ENCODE measurements around the gene NDOR1.

NDOR1 gene

GRCh38 chr9:137163365-137163715 lies 42.2 kb upstream of the NDOR1 start:
- no peaks in the 10 kb centered on the region for H3F3A ChIP-seq (ENCODE audit: insufficient read depth)
- H3K9ac ChIP-seq (ENCODE audit: low read length), result no peak overlapping the region
- H3K4me3 ChIP-seq (ENCODE audit: insufficient read depth, low read length, poor library complexity, severe bottlenecking), result no peak overlapping the region
- no peaks in the 10 kb centered on the region for H3K36me3 ChIP-seq (ENCODE audit: low read length)
- no peaks in the 10 kb centered on the region for H3K9me3 ChIP-seq (ENCODE audit: insufficient read depth, low read length)
- TF ChIP-seq EZH2phosphoT487 (conservative IDR thresholded peaks at IDR 0.05; ENCODE audit: low read length) (no peak), CTCF (IDR thresholded peaks at IDR 0.05; ENCODE audit: insufficient read depth, low read length, poor library complexity, severe bottlenecking) (no peak)
- H3K79me2 ChIP-seq (ENCODE audit: insufficient read depth, low read length), result no peaks in the 10 kb centered on the region
- no peak overlapping the region for H3K27ac ChIP-seq (ENCODE audit: low read depth, low read length)
- no peaks in the 10 kb centered on the region for H3K9me2 ChIP-seq (replicated peaks; ENCODE audit: insufficient read depth, low read length)
- no peak overlapping the region for H3K4me2 ChIP-seq (ENCODE audit: low read depth, low read length, poor library complexity, severe bottlenecking)
- H3K27me3 ChIP-seq (ENCODE audit: low read length), result no peaks in the 10 kb centered on the region
- no peaks in the 10 kb centered on the region for H4K20me1 ChIP-seq (ENCODE audit: low read depth, low read length)
- H2AFZ ChIP-seq (ENCODE audit: low read depth, low read length, severe bottlenecking), result no peak overlapping the region

GRCh38 chr9:137163805-137164204 lies 41.7 kb upstream of the NDOR1 start:
- Histone ChIP-seq H2AFZ (ENCODE audit: low read depth, low read length, severe bottlenecking) (no peak overlapping the region), H3K9me2 (replicated peaks; ENCODE audit: insufficient read depth, low read length) (no peaks in the 10 kb centered on the region), H3K27ac (ENCODE audit: low read depth, low read length) (no peak overlapping the region), H3K79me2 (ENCODE audit: insufficient read depth, low read length) (no peaks in the 10 kb centered on the region), H3K9ac (ENCODE audit: low read length) (no peak overlapping the region), H3K36me3 (ENCODE audit: low read length) (no peaks in the 10 kb centered on the region), H3K4me3 (ENCODE audit: insufficient read depth, low read length, poor library complexity, severe bottlenecking) (no peak overlapping the region), H3K27me3 (ENCODE audit: low read length) (no peaks in the 10 kb centered on the region), H3F3A (ENCODE audit: insufficient read depth) (no peaks in the 10 kb centered on the region), H3K9me3 (ENCODE audit: insufficient read depth, low read length) (no peaks in the 10 kb centered on the region), H4K20me1 (ENCODE audit: low read depth, low read length) (no peaks in the 10 kb centered on the region), H3K4me2 (ENCODE audit: low read depth, low read length, poor library complexity, severe bottlenecking) (no peak overlapping the region)
- TF ChIP-seq EZH2phosphoT487 (conservative IDR thresholded peaks at IDR 0.05; ENCODE audit: low read length), result no peak

GRCh38 chr9:137164370-137165249 lies 40.9 kb upstream of the NDOR1 start:
- TF ChIP-seq EZH2phosphoT487 (conservative IDR thresholded peaks at IDR 0.05; ENCODE audit: low read length) (no peak), CTCF (IDR thresholded peaks at IDR 0.05; ENCODE audit: insufficient read depth, low read length, poor library complexity, severe bottlenecking) (no peak)
- Histone ChIP-seq H3K27ac (ENCODE audit: low read depth, low read length) (no peak overlapping the region), H3F3A (ENCODE audit: insufficient read depth) (no peaks in the 10 kb centered on the region), H3K27me3 (ENCODE audit: low read length) (no peaks in the 10 kb centered on the region), H3K9me3 (ENCODE audit: insufficient read depth, low read length) (no peaks in the 10 kb centered on the region), H3K9ac (ENCODE audit: low read length) (no peak overlapping the region), H3K4me3 (ENCODE audit: insufficient read depth, low read length, poor library complexity, severe bottlenecking) (no peak overlapping the region), H3K4me2 (ENCODE audit: low read depth, low read length, poor library complexity, severe bottlenecking) (no peak overlapping the region), H3K9me2 (replicated peaks; ENCODE audit: insufficient read depth, low read length) (no peaks in the 10 kb centered on the region), H3K79me2 (ENCODE audit: insufficient read depth, low read length) (no peaks in the 10 kb centered on the region), H3K36me3 (ENCODE audit: low read length) (no peaks in the 10 kb centered on the region), H2AFZ (ENCODE audit: low read depth, low read length, severe bottlenecking) (no peak overlapping the region), H4K20me1 (ENCODE audit: low read depth, low read length) (no peaks in the 10 kb centered on the region)

GRCh38 chr9:137165250-137165836 lies 40.2 kb upstream of the NDOR1 start:
- no peak overlapping the region for H3K9ac ChIP-seq (ENCODE audit: low read length)
- H3K4me3 ChIP-seq (ENCODE audit: insufficient read depth, low read length, poor library complexity, severe bottlenecking), result no peak overlapping the region
- H3K79me2 ChIP-seq (ENCODE audit: insufficient read depth, low read length), result no peaks in the 10 kb centered on the region
- H3K27ac ChIP-seq (ENCODE audit: low read depth, low read length), result no peak overlapping the region
- H2AFZ ChIP-seq (ENCODE audit: low read depth, low read length, severe bottlenecking), result no peak overlapping the region
- no peaks in the 10 kb centered on the region for H3K36me3 ChIP-seq (ENCODE audit: low read length)
- TF ChIP-seq CTCF (IDR thresholded peaks at IDR 0.05; ENCODE audit: insufficient read depth, low read length, poor library complexity, severe bottlenecking), result no peak
- no peak overlapping the region for H3K4me2 ChIP-seq (ENCODE audit: low read depth, low read length, poor library complexity, severe bottlenecking)
- H3K27me3 ChIP-seq (ENCODE audit: low read length), result no peaks in the 10 kb centered on the region
- H3K9me3 ChIP-seq (ENCODE audit: insufficient read depth, low read length), result no peaks in the 10 kb centered on the region
- no peaks in the 10 kb centered on the region for H3F3A ChIP-seq (ENCODE audit: insufficient read depth)
- no peaks in the 10 kb centered on the region for H3K9me2 ChIP-seq (replicated peaks; ENCODE audit: insufficient read depth, low read length)
- no peaks in the 10 kb centered on the region for H4K20me1 ChIP-seq (ENCODE audit: low read depth, low read length)

All from SU-DHL-6 (cell line).